WTC11 (cell line): ENCODE data around the gene ST6GALNAC3. TPM values are rescaled to one million over a fixed set of nuclear protein-coding genes. Genes with fewer than 3 reads are reported as not detected.

Source experiments
- ATAC-seq: fragments of 200-7000 bp; cut with Tn5 transposase; 2 replicates; pipeline ENCODE4 v1.10.0; 2021; ENCODE audit warnings: mild to moderate bottlenecking, moderate library complexity
- CTCF ChIA-PET: fragments of 300-600 bp; sonication (Branson Sonifier 250); formaldehyde crosslinking; loops from one replicate; lab custom pipeline; 2021; ENCODE audit warnings: antibody characterized with exemption; lab: Charles Lee
- POLR2A ChIA-PET: fragments of 350-600 bp; sonication (Branson Sonifier 250); formaldehyde crosslinking; loops from one replicate; lab custom pipeline; 2021; ENCODE audit warnings: antibody characterized with exemption; lab: Charles Lee
- DNase-seq: peaks from one replicate; pipeline ENCODE4 v3.0.0; 2021; ENCODE audit warnings: low spot score
- H3K27ac Mint-ChIP-seq: 2 replicates; pipeline ENCODE4 v1.8.0; 2021; ENCODE audit warnings: mixed read lengths
- H3K27me3 Mint-ChIP-seq: 2 replicates; pipeline ENCODE4 v1.8.0; 2021; ENCODE audit warnings: low read depth, mild to moderate bottlenecking, moderate library complexity, mixed read lengths
- H3K36me3 Mint-ChIP-seq: 2 replicates; pipeline ENCODE4 v1.8.0; 2021; ENCODE audit warnings: mixed read lengths
- H3K4me1 Mint-ChIP-seq: 2 replicates; pipeline ENCODE4 v1.8.0; 2022; ENCODE audit warnings: mixed read lengths
- H3K4me3 Mint-ChIP-seq: 2 replicates; pipeline ENCODE4 v1.8.0; 2021; ENCODE audit warnings: mild to moderate bottlenecking, moderate library complexity, mixed read lengths
- H3K9me3 Mint-ChIP-seq: 2 replicates; pipeline ENCODE4 v1.8.0; 2021; ENCODE audit warnings: mixed read lengths
- ATF2 ChIP-seq: sonication (generic); formaldehyde crosslinking; IDR thresholded peaks from 2 replicates; pipeline ENCODE4 v1.8.1; 2022; ENCODE audit warnings: low read depth, missing genetic modification reagents, borderline replicate concordance
- CBFB ChIP-seq: sonication (generic); formaldehyde crosslinking; IDR thresholded peaks from 2 replicates; pipeline ENCODE4 v1.8.1; 2022; ENCODE audit warnings: mild to moderate bottlenecking, low read depth, missing genetic modification reagents
- CREB1 ChIP-seq: sonication (generic); formaldehyde crosslinking; IDR thresholded peaks from 2 replicates; pipeline ENCODE4 v1.8.0; 2023; ENCODE audit warnings: mild to moderate bottlenecking, missing genetic modification reagents
- E2F1 ChIP-seq: sonication (generic); formaldehyde crosslinking; IDR thresholded peaks from 2 replicates; pipeline ENCODE4 v1.8.0; 2022; ENCODE audit warnings: mild to moderate bottlenecking, missing genetic modification reagents
- ELF4 ChIP-seq: sonication (generic); formaldehyde crosslinking; IDR thresholded peaks from 2 replicates; pipeline ENCODE4 v1.8.1; 2022; ENCODE audit warnings: low read depth, mild to moderate bottlenecking, moderate library complexity, missing genetic modification reagents
- ESRRA ChIP-seq: sonication (generic); formaldehyde crosslinking; IDR thresholded peaks from 2 replicates; pipeline ENCODE4 v1.8.1; 2022; ENCODE audit warnings: mild to moderate bottlenecking, missing genetic modification reagents, borderline replicate concordance
- ETV6 ChIP-seq: sonication (generic); formaldehyde crosslinking; IDR thresholded peaks from 2 replicates; pipeline ENCODE4 v1.8.1; 2022; ENCODE audit warnings: mild to moderate bottlenecking, missing genetic modification reagents
- FOXK1 ChIP-seq: sonication (generic); formaldehyde crosslinking; IDR thresholded peaks from 2 replicates; pipeline ENCODE4 v1.8.0; 2022; ENCODE audit warnings: mild to moderate bottlenecking, moderate library complexity, missing genetic modification reagents
- FOXP1 ChIP-seq: sonication (generic); formaldehyde crosslinking; IDR thresholded peaks from 2 replicates; pipeline ENCODE4 v1.8.0; 2022; ENCODE audit warnings: missing genetic modification reagents, mild to moderate bottlenecking, moderate library complexity, borderline replicate concordance
- GTF2I ChIP-seq: fragments of 250-450 bp; sonication (Bioruptor Pico); conservative IDR thresholded peaks from 2 replicates; pipeline ENCODE4 v1.4.0; 2021; ENCODE audit warnings: mild to moderate bottlenecking
- IRF1 ChIP-seq: sonication (generic); formaldehyde crosslinking; IDR thresholded peaks from 2 replicates; pipeline ENCODE4 v1.8.0; 2023; ENCODE audit warnings: missing genetic modification reagents
- JAZF1 ChIP-seq: fragments of 250-450 bp; sonication (Bioruptor Pico); IDR thresholded peaks from 2 replicates; pipeline ENCODE4 v1.9.0; 2021; ENCODE audit warnings: moderate library complexity, mild to moderate bottlenecking, inconsistent platforms
- JUN ChIP-seq: sonication (generic); formaldehyde crosslinking; IDR thresholded peaks from 2 replicates; pipeline ENCODE4 v1.8.0; 2023; ENCODE audit warnings: mild to moderate bottlenecking, missing genetic modification reagents
- MAX ChIP-seq: sonication (generic); formaldehyde crosslinking; IDR thresholded peaks from 2 replicates; pipeline ENCODE4 v1.8.0; 2022; ENCODE audit warnings: mild to moderate bottlenecking, missing genetic modification reagents
- MXD4 ChIP-seq: fragments of 250-450 bp; sonication (Bioruptor Pico); IDR thresholded peaks from 2 replicates; pipeline ENCODE4 v1.8.0; 2021; ENCODE audit warnings: mild to moderate bottlenecking, moderate library complexity, borderline replicate concordance
- MYBL2 ChIP-seq: sonication (generic); formaldehyde crosslinking; IDR thresholded peaks from 2 replicates; pipeline ENCODE4 v1.8.1; 2023; ENCODE audit warnings: mild to moderate bottlenecking, moderate library complexity, missing genetic modification reagents
- NFE2L1 ChIP-seq: sonication (generic); formaldehyde crosslinking; IDR thresholded peaks from 2 replicates; pipeline ENCODE4 v1.8.1; 2023; ENCODE audit warnings: missing genetic modification reagents
- PRRX2 ChIP-seq: fragments of 250-450 bp; sonication (Bioruptor Pico); IDR thresholded peaks from 2 replicates; pipeline ENCODE4 v1.8.0; 2021; ENCODE audit warnings: mild to moderate bottlenecking
- RELA ChIP-seq: sonication (generic); formaldehyde crosslinking; IDR thresholded peaks from 2 replicates; pipeline ENCODE4 v1.8.1; 2022; ENCODE audit warnings: missing genetic modification reagents, mild to moderate bottlenecking, borderline replicate concordance
- SMAD3 ChIP-seq: sonication (generic); formaldehyde crosslinking; IDR thresholded peaks from 2 replicates; pipeline ENCODE4 v1.8.0; 2022; ENCODE audit warnings: missing genetic modification reagents, mild to moderate bottlenecking, borderline replicate concordance
- SMAD4 ChIP-seq: sonication (generic); formaldehyde crosslinking; IDR thresholded peaks from 2 replicates; pipeline ENCODE4 v1.8.0; 2022; ENCODE audit warnings: mild to moderate bottlenecking, missing genetic modification reagents
- TEAD1 ChIP-seq: sonication (generic); formaldehyde crosslinking; IDR thresholded peaks from 2 replicates; pipeline ENCODE4 v1.8.0; 2022; ENCODE audit warnings: mild to moderate bottlenecking, missing genetic modification reagents
- total RNA-seq: library from RNA; stranded (reverse); gene quantifications from 3 replicates; pipeline ENCODE4 v1.2.3, GENCODE V29; 2021

ST6GALNAC3 gene
- total RNA-seq, 1 experiment from 2014 or later = 11.9 TPM

- TF ChIP-seq PRRX2 (CRISPR knock-in tag) (no peak), ESRRA (CRISPR knock-in tag) (no peak), TEAD1 (no peak)
Observed at GRCh38 chr1:76055987-76056386, 18.6 kb upstream of the ST6GALNAC3 start (continued).

- no peak for ATAC-seq
- TF ChIP-seq SMAD3 (CRISPR knock-in tag) = no peak
- TF ChIP-seq GTF2I = no peak
- TF ChIP-seq CREB1 = no peak
- TF ChIP-seq JAZF1 (CRISPR knock-in tag) = no peak
- TF ChIP-seq RELA (CRISPR knock-in tag) = no peak
- no peak for TF ChIP-seq JUN
- TF ChIP-seq FOXP1 (CRISPR knock-in tag) = no peak
- TF ChIP-seq FOXK1 = no peak
- peaks cover 6% of the 10 kb centered on the region for H3K4me1 Mint-ChIP-seq
Observed at GRCh38 chr1:76059451-76059850, 15.1 kb upstream of the ST6GALNAC3 start.

GRCh38 chr1:76065270-76065669, 9.3 kb upstream of the ST6GALNAC3 start:
- H3K36me3 Mint-ChIP-seq = no peaks in the 10 kb centered on the region
- TF ChIP-seq SMAD4 (CRISPR knock-in tag) = no peak
- TF ChIP-seq MYBL2 = no peak
- no peak for TF ChIP-seq E2F1 (CRISPR knock-in tag)
- TF ChIP-seq MAX (CRISPR knock-in tag) = no peak
- no peak for TF ChIP-seq NFE2L1 (CRISPR knock-in tag)
- no peak for TF ChIP-seq MXD4 (CRISPR knock-in tag)
- TF ChIP-seq ELF4 (CRISPR knock-in tag) = no peak
- no peak for TF ChIP-seq ATF2 (CRISPR knock-in tag)
- no peak for TF ChIP-seq CBFB
- TF ChIP-seq IRF1 (CRISPR knock-in tag) = no peak
- TF ChIP-seq ETV6 = no peak
- TF ChIP-seq, all 79 proteins: peak for 0
- H3K9me3 Mint-ChIP-seq = no peaks in the 10 kb centered on the region
- CTCF ChIA-PET = no interaction called here
- H3K27me3 Mint-ChIP-seq = no peaks in the 10 kb centered on the region
- POLR2A ChIA-PET = no interaction called here
- no peaks in the 10 kb centered on the region for H3K4me1 Mint-ChIP-seq
- no peak overlapping the region for H3K27ac Mint-ChIP-seq
- ATAC-seq (no peak), DNase-seq (no peak)
- no peak overlapping the region for H3K4me3 Mint-ChIP-seq

More at GRCh38 chr1:76059451-76059850, 15.1 kb upstream of the ST6GALNAC3 start:
- H3K27ac Mint-ChIP-seq = no peak overlapping the region
- no peak overlapping the region for H3K4me3 Mint-ChIP-seq
- no peaks in the 10 kb centered on the region for H3K27me3 Mint-ChIP-seq
- no peaks in the 10 kb centered on the region for H3K9me3 Mint-ChIP-seq
- POLR2A ChIA-PET = no interaction called here
- CTCF ChIA-PET = no interaction called here
- no peak for DNase-seq
- no peaks in the 10 kb centered on the region for H3K36me3 Mint-ChIP-seq
